HepG2 (cell line): ENCODE data around the gene SGCD. TPM values are rescaled to one million over a fixed set of nuclear protein-coding genes. Genes with fewer than 3 reads are reported as not detected.

Experiments used
- ETV5 ChIP-seq: IDR thresholded peaks from 2 replicates; pipeline ENCODE4 v1.6.1; 2018; ENCODE audit warnings: missing biosample characterization, missing genetic modification reagents, inconsistent platforms, borderline replicate concordance
- GTF2F1 ChIP-seq: fragments of 150-350 bp; IDR thresholded peaks from 2 replicates; pipeline ENCODE4 v1.6.1; 2014; ENCODE audit warnings: low read length
- HIVEP1 ChIP-seq: sonication (generic); formaldehyde crosslinking; IDR thresholded peaks from 2 replicates; pipeline ENCODE4 v1.4.0; 2020; ENCODE audit warnings: mild to moderate bottlenecking, missing genetic modification reagents
- JDP2 ChIP-seq: sonication (generic); formaldehyde crosslinking; IDR thresholded peaks from 2 replicates; pipeline ENCODE4 v1.8.1; 2022; ENCODE audit warnings: missing genetic modification reagents, borderline replicate concordance
- NFE2L1 ChIP-seq: sonication (generic); formaldehyde crosslinking; IDR thresholded peaks from 2 replicates; pipeline ENCODE4 v1.4.0; 2020; ENCODE audit warnings: missing genetic modification reagents, mild to moderate bottlenecking, borderline replicate concordance
- NFIC ChIP-seq: IDR thresholded peaks from 2 replicates; pipeline ENCODE4 v1.6.1; 2012; ENCODE audit warnings: mild to moderate bottlenecking, low read length, inconsistent platforms
- PITX1 ChIP-seq: sonication (generic); formaldehyde crosslinking; IDR thresholded peaks from 2 replicates; pipeline ENCODE4 v1.5.1; 2020; ENCODE audit warnings: mild to moderate bottlenecking, missing genetic modification reagents
- RBM22 ChIP-seq: fragments of 200-400 bp; formaldehyde crosslinking; optimal IDR thresholded peaks from 2 replicates; pipeline ENCODE3; 2017; ENCODE audit warnings: mild to moderate bottlenecking, low read length, moderate library complexity
- ZNF567 ChIP-seq: sonication (generic); formaldehyde crosslinking; IDR thresholded peaks from 2 replicates; pipeline ENCODE4 v1.8.1; 2023; ENCODE audit warnings: mild to moderate bottlenecking, missing genetic modification reagents, borderline replicate concordance
- ZNF670 ChIP-seq: sonication (generic); formaldehyde crosslinking; IDR thresholded peaks from 2 replicates; pipeline ENCODE4 v1.8.0; 2022; ENCODE audit warnings: mild to moderate bottlenecking, missing genetic modification reagents, borderline replicate concordance
- polyA plus RNA-seq, 8 experiments: library from polyadenylated mRNA; depleted of rRNA in 3 of 8; stranded (reverse) in 7 of 8; unstranded in 1 of 8; fragments of >200 nt; fragmentation: Illumina TruSeq in 4 of 8; extraction: Trizol in 4 of 8; gene quantifications; 2 replicates each; pipeline versions ENCODE4 v1.2.1 to v1.2.3, GENCODE V29; 2011 to 2016; ENCODE audit warnings: low read depth in 4 of 8, missing spikeins in 1 of 8, mixed read lengths in 1 of 8; ENCODE audit not compliant: insufficient read depth in 1 of 8
- total RNA-seq, 5 experiments: library from RNA; depleted of rRNA; stranded (reverse); fragments of >200 nt; fragmentation: Illumina TruSeq; extraction: Trizol; gene quantifications; 2 replicates each; pipeline ENCODE4 v1.2.3, GENCODE V29; 2016; ENCODE audit warnings: low read depth in 1 of 5
- TF ChIP-seq, protein P1 (sequence below): sonication (generic); formaldehyde crosslinking; conservative IDR thresholded peaks from 2 replicates; pipeline ENCODE4 v1.8.1; 2023; ENCODE audit warnings: missing genetic modification reagents
- TF ChIP-seq, protein P2 (sequence below): sonication (generic); formaldehyde crosslinking; IDR thresholded peaks from 2 replicates; pipeline ENCODE4 v1.4.0; 2020; ENCODE audit warnings: missing genetic modification reagents
- TF ChIP-seq, protein P3 (sequence below): sonication (generic); formaldehyde crosslinking; IDR thresholded peaks from 2 replicates; pipeline ENCODE4 v1.4.0; 2020; ENCODE audit warnings: missing genetic modification reagents
- TF ChIP-seq, protein P4 (sequence below): sonication (generic); formaldehyde crosslinking; IDR thresholded peaks from 2 replicates; pipeline ENCODE4 v1.4.0; 2020; ENCODE audit warnings: missing genetic modification reagents

The SGCD gene
- total and polyA plus RNA-seq, 2 of the 13 experiments (the other 11 are each of a cell fraction or from before 2014, with no cell fraction given), result not detected

DNA sequence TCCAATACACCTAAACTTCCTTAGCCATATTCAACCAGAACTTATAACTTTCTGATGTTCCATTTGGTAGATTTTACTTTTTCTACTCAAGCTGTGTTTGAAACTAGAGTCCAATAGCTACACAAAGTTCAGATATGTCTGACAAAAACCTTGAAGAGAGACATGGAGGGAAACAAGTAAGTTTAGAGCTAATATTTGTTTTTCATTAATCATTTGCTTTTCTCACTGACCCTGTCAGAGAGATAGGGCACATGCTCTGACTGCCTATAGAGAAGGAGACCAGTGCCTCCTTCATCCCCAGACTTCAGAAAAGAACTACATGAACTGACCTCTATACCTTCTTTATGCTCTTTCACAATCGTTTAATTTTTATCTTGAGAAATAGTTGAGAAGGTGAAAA, 366.1 kb downstream of the SGCD start (continued):
- TF ChIP-seq, protein P1, sequence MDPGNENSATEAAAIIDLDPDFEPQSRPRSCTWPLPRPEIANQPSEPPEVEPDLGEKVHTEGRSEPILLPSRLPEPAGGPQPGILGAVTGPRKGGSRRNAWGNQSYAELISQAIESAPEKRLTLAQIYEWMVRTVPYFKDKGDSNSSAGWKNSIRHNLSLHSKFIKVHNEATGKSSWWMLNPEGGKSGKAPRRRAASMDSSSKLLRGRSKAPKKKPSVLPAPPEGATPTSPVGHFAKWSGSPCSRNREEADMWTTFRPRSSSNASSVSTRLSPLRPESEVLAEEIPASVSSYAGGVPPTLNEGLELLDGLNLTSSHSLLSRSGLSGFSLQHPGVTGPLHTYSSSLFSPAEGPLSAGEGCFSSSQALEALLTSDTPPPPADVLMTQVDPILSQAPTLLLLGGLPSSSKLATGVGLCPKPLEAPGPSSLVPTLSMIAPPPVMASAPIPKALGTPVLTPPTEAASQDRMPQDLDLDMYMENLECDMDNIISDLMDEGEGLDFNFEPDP (CRISPR knock-in tag), result no peak
- TF ChIP-seq, protein P2, sequence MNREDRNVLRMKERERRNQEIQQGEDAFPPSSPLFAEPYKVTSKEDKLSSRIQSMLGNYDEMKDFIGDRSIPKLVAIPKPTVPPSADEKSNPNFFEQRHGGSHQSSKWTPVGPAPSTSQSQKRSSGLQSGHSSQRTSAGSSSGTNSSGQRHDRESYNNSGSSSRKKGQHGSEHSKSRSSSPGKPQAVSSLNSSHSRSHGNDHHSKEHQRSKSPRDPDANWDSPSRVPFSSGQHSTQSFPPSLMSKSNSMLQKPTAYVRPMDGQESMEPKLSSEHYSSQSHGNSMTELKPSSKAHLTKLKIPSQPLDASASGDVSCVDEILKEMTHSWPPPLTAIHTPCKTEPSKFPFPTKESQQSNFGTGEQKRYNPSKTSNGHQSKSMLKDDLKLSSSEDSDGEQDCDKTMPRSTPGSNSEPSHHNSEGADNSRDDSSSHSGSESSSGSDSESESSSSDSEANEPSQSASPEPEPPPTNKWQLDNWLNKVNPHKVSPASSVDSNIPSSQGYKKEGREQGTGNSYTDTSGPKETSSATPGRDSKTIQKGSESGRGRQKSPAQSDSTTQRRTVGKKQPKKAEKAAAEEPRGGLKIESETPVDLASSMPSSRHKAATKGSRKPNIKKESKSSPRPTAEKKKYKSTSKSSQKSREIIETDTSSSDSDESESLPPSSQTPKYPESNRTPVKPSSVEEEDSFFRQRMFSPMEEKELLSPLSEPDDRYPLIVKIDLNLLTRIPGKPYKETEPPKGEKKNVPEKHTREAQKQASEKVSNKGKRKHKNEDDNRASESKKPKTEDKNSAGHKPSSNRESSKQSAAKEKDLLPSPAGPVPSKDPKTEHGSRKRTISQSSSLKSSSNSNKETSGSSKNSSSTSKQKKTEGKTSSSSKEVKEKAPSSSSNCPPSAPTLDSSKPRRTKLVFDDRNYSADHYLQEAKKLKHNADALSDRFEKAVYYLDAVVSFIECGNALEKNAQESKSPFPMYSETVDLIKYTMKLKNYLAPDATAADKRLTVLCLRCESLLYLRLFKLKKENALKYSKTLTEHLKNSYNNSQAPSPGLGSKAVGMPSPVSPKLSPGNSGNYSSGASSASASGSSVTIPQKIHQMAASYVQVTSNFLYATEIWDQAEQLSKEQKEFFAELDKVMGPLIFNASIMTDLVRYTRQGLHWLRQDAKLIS (CRISPR knock-in tag), result no peak
- no peak for TF ChIP-seq PITX1 (CRISPR knock-in tag)
- peak; percentile 64; the same call in 1 of the 2 replicates for TF ChIP-seq NFIC
- no peak for TF ChIP-seq GTF2F1
- TF ChIP-seq, protein P3, sequence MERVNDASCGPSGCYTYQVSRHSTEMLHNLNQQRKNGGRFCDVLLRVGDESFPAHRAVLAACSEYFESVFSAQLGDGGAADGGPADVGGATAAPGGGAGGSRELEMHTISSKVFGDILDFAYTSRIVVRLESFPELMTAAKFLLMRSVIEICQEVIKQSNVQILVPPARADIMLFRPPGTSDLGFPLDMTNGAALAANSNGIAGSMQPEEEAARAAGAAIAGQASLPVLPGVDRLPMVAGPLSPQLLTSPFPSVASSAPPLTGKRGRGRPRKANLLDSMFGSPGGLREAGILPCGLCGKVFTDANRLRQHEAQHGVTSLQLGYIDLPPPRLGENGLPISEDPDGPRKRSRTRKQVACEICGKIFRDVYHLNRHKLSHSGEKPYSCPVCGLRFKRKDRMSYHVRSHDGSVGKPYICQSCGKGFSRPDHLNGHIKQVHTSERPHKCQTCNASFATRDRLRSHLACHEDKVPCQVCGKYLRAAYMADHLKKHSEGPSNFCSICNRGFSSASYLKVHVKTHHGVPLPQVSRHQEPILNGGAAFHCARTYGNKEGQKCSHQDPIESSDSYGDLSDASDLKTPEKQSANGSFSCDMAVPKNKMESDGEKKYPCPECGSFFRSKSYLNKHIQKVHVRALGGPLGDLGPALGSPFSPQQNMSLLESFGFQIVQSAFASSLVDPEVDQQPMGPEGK (CRISPR knock-in tag), result no peak
- no peak for TF ChIP-seq ZNF670
- TF ChIP-seq ETV5 (CRISPR knock-in tag), result no peak
- TF ChIP-seq RBM22, result no peak
- TF ChIP-seq ZNF567, result no peak
- no peak for TF ChIP-seq NFE2L1
- TF ChIP-seq, protein P4, sequence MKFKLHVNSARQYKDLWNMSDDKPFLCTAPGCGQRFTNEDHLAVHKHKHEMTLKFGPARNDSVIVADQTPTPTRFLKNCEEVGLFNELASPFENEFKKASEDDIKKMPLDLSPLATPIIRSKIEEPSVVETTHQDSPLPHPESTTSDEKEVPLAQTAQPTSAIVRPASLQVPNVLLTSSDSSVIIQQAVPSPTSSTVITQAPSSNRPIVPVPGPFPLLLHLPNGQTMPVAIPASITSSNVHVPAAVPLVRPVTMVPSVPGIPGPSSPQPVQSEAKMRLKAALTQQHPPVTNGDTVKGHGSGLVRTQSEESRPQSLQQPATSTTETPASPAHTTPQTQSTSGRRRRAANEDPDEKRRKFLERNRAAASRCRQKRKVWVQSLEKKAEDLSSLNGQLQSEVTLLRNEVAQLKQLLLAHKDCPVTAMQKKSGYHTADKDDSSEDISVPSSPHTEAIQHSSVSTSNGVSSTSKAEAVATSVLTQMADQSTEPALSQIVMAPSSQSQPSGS (CRISPR knock-in tag), result no peak
- TF ChIP-seq HIVEP1 (CRISPR knock-in tag), result no peak
- TF ChIP-seq JDP2 (CRISPR knock-in tag), result no peak
